GM12892 (cell line): ENCODE data around the gene GNAO1.

ENCODE experiments used
- POLR2A ChIP-seq: IDR thresholded peaks from 2 replicates; pipeline ENCODE4 v1.6.1; 2011; ENCODE audit warnings: low read depth, low read length, control low read depth
- POLR2AphosphoS5 ChIP-seq: IDR thresholded peaks from 2 replicates; pipeline ENCODE4 v1.6.1; 2011; ENCODE audit warnings: low read depth, low read length, control low read depth

- TF ChIP-seq POLR2A: no peak
- no peak for TF ChIP-seq POLR2AphosphoS5
These were observed 128.1 kb downstream of the GNAO1 start for GRCh38 chr16:56319376-56319775.
